Amniotic stem cell (primary cell): ENCODE measurements around the gene BRIP1.
"Not testable (repeated sequence)": the region's sequence is repeated elsewhere in the genome, so short reads cannot be mapped to it uniquely, and the experiment has no call there.

ENCODE experiments used
- DNase-seq: peaks from one replicate; lab custom pipeline; 2025; lab: John Stamatoyannopoulos, UW

BRIP1 gene

DNA sequence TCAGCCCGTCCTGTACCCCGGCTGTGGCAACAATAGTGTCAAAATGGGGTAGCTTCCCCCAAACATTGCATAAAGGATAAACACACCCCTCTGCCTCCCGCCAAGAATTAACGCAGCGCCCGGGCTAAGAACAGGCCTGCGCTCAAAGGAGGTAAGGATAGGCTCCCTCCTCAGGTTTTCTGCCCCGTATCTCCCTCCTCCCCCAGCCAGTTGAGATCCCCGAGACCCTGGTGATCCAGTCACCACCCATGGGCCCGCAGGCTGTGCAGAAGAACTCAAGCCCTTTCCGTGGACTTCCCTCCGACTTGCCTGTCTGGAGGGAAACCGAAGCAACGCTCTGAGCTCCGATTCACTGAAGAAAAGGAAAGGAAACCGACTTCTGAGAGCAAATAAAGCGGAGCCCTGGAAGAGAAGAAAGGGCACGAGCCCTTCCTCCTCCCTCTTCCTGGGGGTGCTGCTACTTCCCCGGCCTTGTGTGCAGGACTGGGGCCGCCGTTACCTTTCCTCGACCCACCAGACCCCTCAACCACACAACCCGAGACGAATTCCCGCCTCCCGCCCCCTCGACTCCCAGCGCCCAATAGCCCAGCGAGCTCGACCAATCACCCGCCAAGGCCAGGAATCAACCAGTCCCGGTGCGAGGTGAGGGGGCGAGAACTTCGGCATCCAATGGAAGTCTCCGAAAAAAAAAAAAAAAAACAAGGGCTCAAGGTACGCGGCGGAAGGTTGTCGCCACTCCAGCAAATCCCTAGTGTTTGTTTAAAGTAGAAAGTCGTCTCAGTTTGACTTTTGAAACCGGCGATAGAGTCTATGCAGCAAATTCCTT lies at the start of gene BRIP1:
BRIP1 (minus strand) TSS at position 554 of the 826 bp plus-strand sequence. CDS start 1,989 bp downstream, outside the sequence.
- peak; percentile 93 for DNase-seq

DNA sequence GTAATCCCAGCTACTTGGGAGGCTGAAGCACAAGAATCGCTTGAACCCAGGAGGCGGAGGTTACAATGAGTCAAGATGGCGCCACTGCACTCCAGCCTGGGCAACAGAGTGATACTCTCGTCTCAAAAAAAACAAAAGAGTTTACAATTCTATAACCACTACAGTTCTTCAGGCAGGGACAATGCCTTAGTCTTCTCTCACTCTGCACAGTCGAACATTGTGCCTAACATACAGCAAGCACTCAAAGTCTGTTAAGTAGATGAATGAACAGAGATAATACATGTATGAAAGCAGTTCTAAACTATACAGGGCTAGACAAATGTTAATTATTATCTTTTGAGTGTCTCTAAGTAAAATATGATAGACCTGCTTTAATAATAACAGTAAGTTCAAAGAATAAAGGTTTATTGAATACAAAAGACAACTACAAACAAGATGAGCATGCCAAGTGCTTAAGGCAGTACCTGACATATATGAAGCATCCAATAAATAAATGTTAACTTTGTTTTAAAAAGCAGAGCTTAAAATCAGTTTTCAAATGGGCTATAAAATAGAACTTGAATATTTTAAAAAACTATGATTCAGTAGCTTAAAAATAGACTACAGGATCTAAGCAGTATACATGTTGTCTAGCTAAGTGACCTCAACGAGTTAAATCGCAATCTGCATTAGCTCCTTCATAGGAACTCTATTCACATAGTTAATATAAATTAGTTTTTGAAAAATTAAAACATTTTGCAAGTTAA lies 45.1 kb upstream of the BRIP1 start:
- no peak for DNase-seq

DNA sequence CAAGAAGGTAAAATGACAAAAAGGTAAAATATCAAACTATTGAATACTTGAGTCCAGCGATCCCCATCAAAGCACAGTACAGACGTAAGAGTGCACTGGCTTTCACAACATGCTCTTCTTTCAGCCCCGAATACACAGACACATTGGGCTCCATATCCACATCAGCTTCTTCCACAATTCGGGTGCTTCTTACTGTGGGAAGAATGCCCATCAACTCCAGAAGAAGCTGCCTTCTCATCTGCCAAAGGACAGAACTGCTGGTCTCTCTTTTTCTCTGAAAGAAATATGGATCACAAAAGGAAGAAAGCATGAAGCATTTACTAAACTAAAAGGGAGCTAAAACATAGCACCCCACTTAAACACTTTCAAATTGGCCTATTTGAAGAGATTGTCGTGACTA lies 44.0 kb upstream of the BRIP1 start:
- no peak for DNase-seq

DNA sequence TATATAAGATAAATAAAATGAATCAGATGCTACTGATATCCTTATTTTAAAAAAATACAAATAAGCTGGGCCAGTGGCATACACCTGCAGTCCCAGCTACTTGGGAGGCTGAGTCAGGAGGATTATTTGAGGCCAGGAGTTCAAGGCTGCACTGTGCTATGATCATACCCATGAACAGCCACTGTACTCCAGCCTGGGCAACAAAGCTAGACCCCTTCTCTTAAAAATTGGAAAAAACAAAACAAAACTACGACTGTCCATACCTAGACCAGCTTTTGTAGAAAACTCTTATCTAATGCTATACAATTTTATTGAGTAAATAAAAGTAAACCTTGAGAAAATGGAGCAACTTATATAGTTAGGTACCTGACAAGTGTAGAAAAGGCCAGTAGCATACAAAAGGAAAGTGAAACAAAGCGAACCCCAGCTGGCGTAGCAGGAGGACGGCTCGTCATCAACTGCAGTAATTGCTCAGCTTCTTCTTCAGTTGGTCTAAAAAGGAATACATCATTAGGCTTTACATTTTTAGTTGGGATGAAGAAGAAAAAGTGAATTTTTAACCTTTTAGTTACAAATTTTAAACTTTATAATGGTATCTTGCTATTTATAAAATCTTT lies 40.9 kb upstream of the BRIP1 start:
- no peak for DNase-seq

DNA sequence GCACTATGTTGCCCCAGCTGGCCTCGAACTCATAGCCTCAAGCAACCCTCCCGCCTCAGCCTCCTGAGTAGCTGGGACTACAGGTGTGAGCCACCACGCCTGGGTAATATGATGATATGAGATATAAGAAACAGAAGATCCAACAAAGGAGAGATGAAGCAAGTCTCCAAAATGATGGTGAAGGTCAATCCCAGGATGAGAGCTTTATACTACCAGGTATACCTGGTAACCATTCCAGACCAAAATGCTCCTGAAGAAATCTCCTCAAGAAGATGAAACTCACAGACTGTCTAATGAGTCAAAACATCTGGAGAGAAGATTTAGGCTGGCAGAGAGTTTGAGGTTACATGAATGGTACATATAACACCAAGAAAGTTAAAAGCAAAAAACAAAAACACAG lies 39.9 kb upstream of the BRIP1 start:
- DNase-seq, result no peak

DNA sequence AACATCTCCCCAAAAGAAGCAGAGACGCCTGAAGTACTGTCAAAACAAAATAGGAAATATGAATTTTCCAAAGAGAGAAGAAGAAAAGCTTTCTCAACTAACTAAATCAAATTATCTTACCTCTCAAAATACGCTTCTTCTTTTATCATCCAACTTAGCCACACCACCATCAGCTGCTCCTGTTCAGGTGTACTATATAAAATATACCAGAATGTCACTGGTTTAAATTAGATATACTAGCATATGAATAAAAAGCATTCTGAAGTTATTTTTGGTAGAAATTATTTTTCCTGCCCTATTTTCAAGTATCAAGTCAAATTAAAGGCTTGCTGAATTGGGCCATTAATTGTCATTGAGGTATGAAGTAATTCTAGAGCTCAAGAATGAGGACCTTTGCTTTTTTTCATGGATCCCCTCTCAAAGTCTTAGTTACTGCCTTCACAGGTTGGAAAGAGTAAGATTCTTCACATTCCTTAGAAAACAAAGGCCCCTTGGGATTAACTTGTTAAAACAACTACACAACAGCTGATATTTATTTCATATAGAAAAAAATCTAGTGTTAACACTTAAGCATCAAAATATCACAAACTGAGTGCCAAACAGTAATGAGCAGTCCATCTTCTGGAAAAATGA lies 34.3 kb upstream of the BRIP1 start:
- no peak for DNase-seq

DNA sequence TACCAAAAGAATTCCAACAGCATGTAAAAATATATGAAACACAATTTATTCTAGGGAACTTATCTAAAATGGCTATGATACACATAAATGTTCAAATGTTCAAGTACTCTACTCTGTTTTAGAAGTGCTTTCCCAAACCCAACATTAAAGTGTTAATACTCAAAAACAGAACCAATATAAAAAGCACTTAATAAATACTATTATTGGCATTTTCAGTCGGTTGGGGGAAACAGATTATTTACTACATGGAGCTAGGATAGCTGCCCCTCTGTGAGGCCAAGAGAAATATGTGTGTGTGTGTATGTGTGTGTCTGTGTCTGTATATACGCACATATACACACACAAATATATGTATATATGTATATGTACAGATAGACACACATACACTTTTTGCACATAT lies 32.1 kb upstream of the BRIP1 start:
- no peak for DNase-seq

DNA sequence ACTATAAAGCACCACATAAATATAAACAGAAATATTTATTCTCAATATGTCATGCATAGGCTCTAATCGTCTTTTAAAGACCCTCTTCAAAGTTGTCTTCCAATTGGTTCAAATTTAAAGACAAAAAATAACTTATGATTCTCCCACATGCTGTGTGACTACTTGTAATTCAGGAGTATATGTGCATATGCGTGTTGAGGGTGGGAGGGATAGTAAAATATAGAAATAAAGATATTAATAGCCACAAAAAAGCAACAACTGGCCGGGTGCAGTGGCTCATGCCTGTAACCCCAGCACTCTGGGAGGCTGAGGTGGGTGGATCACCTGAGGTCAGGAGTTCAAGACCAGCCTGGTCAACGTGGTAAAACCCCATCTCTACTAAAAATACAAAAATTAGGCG lies 31.0 kb upstream of the BRIP1 start:
- not testable (repeated sequence) for DNase-seq

DNA sequence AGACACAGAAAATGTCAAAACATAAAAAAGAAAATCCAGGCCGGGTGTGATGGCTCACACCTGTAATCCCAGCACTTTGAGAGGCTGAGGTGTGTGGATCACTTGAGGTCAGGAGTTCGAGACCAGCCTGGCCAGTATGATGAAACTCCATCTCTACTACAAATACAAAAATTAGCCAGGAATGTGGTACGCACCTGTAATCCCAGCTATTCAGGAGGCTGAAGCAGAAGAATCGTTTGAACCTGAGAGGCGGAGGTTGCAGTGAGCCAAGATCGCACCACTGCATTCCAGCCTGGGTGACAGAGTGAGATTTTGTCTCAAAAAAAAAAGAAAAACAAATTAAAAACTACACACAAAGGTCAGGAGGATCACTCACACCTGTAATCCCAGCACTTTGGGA lies 24.4 kb upstream of the BRIP1 start:
- DNase-seq, result not testable (repeated sequence)

DNA sequence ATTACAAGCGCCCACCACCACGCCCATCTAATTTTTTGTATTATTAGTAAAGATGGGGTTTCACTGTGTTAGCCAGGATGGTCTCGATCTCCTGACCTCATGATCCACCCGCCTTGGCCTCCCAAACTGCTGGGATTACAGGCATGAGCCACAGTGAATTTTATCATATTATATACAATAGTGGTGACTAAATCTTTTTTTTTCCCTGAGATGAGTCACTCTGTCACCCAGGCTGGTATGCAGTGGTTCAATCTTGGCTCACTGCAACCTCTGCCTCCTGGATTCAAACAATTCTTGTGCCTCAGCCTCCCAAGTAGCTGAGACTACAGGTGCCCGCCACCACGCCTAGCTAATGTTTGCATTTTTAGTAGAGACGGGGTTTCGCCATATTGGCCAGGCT lies 22.5 kb upstream of the BRIP1 start:
- DNase-seq, result not testable (repeated sequence)

DNA sequence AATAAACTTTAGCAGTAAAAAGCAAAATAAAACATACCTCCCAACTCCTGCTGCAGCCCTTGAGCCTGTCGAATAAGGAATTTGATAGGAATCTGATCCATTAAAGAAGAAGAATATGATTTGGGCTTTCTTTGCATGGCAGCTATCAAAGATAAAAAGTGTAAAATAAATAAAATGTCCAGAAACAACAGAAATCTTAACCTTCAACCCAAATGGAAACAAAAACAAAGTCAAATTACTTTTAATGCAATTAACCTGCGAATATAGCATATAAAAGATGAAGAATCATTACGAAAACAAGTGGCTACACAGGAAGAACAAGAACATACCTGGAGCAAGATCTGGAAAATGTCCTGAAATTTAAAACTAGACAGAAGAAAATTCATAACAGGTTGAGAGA lies 21.5 kb upstream of the BRIP1 start:
- no peak for DNase-seq

DNA sequence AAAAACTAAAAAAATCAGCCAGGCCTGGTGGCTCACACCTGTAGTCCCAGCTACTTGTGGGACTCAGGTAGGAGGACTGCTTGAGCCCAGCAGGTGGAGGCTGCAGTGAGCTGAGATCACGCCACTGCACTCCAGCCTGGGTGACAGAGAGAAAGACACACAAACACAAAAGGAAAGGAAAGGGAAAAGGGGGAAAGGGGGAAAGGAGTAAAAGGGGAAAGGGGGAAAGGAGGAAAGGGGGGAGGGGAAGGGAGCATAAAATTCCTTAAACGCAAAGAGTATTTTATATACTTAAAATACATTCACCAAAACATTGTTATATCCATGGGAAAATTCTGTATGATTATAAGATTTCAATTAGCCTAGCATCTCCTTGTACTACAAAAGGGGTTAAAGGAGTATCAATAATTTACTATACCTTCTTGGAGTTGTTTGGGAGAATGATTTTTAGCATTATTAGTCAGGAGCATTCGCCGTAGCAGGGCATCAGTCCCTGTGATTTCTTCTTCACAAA lies 17.3 kb upstream of the BRIP1 start:
- no peak for DNase-seq

DNA sequence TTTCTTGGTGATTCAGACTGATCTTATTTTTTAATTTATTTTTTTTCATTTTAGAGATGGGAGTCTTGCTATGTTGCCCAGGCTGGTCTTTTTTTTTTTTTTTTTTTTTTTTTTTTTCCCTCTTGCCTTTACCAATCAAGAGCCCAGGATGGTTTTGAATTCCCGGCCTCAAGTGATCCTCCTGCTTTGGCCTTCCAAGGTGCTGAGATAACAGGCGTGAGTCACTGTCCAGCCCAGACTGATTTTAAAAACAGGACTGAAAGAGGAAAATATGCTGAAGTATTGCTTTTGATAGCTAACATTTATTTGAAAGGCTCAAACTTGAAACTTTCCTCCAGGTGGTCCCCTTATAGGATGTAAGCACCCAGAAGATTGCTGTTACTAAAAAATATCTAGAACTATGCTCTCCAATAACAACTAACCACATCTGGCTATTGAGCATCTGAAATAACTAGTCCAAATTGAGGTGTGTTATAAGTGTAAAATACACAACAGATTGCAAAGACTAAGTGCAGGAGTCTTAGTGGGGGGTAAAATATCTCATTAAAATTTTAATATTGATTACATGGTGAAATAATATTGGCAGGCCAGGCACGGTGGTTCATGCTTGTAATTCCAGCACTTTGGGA lies 15.8 kb upstream of the BRIP1 start:
- no peak for DNase-seq

DNA sequence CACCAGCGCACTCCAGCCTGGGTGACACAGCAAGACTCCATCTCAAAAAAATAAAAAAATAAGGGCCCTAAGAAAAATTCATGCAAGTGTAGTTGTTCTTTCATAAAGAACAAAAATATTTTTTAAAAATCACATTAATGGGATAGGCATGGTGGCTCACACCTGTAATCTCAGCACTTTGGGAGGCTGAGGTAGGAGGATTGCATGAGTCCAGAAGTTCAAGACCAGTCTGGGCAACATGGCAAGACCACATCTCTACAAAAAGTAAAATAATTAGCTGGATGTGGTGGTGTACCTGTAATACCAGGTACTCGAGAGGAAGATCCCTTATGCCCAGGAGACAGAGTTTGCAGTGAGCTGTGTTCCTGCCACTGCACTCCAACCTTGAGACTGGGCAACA lies 15.2 kb upstream of the BRIP1 start:
- DNase-seq, result no peak

DNA sequence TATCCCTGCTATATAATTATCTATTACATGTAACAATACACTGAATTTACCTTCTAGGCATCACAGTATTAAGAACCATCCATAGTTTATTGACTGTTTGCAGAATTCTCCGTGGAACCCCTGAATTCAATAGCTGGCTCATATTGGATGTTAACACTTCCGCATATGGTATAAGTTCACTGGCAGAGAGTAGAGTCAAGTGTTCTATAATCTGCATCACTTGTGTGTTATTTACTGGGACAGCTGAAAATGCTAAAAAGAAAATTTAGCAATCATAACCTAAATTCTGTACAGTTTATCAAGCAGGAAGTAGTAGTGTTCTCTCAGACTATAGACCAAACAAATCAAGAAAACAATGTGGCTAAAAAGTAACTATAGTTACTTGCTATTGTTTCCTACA lies 14.5 kb upstream of the BRIP1 start:
- DNase-seq, result no peak

DNA sequence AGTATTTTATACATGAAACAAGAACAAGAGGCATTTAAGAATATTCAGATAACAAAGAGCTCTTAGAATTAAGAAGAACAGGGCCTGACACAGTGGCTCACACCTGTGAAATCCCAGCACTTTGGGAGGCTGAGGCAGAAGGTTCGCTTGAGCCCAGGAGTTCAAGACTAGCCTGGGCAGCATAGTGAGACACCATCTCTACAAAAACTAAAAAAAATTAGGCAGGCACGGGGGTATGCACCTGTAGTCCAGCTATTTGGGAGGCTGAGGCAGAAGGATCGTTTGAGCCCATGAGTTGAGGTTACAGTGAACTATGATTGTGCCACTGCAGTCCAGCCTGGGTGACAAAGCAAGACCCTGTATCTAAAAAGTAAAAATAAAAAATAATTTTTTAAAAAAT lies 12.5 kb upstream of the BRIP1 start:
- no peak for DNase-seq

DNA sequence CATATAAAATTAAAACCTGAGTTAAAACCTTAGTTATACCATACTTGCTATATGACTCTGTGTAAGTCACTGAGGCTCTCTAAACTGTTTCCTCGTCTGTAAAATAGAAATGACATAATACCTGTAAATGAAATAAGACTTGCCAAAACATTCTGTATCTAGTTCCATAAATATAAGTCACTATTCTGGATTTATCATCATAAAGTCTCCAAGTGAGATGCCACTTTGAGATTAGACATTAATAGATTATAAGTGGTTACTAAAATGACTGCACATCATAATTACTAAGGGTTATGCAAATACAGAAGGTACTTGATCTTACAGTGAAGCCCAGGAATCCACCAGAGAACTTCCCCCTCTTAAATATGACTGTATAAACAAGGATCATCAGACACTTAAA lies 12.0 kb upstream of the BRIP1 start:
- DNase-seq, result no peak

DNA sequence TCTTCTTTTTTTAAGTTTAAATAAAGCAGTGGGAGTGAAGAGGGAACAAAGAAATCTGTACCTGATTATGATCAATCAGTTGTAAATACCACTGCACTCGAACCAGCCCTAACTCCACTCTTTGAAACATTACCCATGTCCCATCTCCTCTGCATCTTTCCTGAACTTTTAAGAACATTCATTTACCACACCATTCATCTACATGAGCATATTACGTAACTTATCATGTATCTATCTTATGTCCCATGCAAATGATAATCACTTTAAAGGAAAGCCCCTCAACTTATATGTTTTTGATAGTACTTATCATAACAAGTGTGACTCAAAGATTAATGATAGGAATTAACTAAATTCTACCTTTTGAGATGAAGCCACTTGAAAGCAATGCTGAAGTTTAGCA lies 10.7 kb upstream of the BRIP1 start:
- DNase-seq, result no peak

DNA sequence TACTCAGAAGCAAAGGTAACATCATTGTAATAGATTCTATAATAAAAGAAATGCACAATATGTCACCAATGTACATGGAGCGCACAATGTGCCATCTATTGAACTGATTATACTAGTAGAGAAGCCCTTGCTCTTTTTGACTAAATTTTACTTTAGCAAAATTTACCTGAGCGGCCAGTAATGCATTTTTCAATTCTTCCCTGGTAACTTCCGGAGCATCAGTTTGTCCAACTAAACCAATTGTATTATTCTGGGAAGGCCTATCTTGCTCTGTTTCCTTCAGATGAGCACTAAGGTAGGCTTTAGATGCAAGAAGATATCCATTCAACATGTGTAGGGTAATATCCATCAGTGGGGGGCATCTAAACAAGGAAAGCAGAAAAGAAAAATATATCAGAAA lies 8.8 kb upstream of the BRIP1 start:
- DNase-seq, result no peak

DNA sequence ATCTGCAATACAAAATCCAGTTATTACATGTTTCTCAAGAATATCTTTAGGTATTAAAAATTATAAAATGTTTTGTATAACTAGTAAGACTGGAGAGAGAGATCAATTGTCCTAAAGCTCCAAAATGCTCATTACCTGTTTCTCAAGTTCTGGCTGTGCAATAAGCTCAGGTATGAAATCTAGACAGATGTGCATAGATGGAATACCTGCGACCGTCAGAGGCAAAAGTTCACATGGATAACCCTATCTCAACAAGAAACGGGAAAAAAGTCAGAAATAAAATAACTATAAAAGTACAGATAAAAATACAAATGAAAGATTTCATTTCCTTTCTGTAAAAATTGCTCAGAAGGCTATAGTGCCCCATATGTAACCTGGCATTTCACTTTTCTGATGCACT lies 5.8 kb upstream of the BRIP1 start:
- DNase-seq, result no peak

DNA sequence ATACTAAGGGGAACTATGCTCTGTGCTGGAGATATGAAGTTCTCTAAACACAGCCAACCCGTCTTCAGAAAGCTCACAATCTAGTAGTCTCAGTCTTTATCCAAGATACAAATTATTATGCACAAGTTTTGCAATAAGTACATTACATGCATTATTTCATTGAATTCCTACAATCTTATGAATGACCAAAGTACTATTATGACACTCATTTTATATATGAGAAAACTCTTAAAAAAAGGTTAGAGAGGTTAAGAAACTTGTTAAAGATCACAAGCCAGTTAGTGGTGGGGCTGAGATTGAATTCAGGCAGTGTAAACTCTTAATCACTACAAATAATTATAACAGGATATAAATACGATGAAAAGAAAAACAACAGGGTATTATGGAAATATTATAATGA lies 4.7 kb upstream of the BRIP1 start:
- no peak for DNase-seq

DNA sequence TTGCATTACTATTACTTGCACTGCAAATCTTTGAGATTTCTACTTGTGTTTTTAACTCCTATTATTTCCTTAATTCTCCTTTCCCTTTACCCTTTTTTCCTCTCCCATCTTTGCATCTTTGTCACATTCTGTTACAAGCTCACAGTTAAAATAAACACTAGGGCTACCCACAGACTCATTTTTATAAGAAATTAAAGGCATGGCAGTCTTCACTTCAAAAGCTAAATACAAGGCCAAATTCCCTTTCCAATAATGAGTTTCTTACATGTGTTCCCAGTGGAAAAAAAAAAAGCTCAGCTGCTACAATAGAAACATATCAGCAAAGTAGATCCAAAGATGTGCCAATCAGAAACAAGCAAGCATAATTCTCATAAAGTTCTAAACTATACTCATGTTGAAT lies 3.7 kb upstream of the BRIP1 start:
- no peak for DNase-seq
